ENCODE data around the gene UNC45A. TPM values are rescaled to one million over a fixed set of nuclear protein-coding genes. Genes with fewer than 3 reads are reported as not detected.
A peak's percentile ranks its signal among the peaks of the same experiment; 100 is the strongest.
"Not testable (repeated sequence)": the region's sequence is repeated elsewhere in the genome, so short reads cannot be mapped to it uniquely, and the experiment has no call there.

UNC45A gene
- total RNA-seq, 1 experiment from 2014 or later, result 84.4 TPM

GRCh38 chr15:90928106-90928505 is 7.0 kb upstream of the UNC45A start:
- BruUV-seq (replicated peaks); ATAC-seq; POLR2A ChIA-PET; DNase-seq (ENCODE audit: low read depth, low spot score); intact Hi-C loops (cut with micrococcal nuclease; ENCODE audit: unreplicated experiment); H3K27ac ChIP-seq (ENCODE audit: low read length); H3K9me3 ChIP-seq (ENCODE audit: control insufficient read depth, insufficient read depth, low read depth, low read length); H3K27me3 ChIP-seq (ENCODE audit: control insufficient read depth, insufficient read depth, low read length); H3K36me3 ChIP-seq (ENCODE audit: control insufficient read depth, insufficient read depth, low read length); H3K4me3 ChIP-seq (ENCODE audit: low read depth in 2 of 2, low read length in 2 of 2); in situ Hi-C loops (cut with HindIII; ENCODE audit: low pct_unique_long_range_greater_than_20kb, low sequenced_read_pairs): not testable (repeated sequence)
- CTCF ChIA-PET, result interaction anchor here (0.7 kb wide), 1 partner anchor 18 kb away, joined by 3 read pairs; no protein-coding TSS in a partner anchor
- peaks cover 15% of the 10 kb centered on the region for H3K4me1 ChIP-seq (ENCODE audit: control insufficient read depth, insufficient read depth, low read length)

- TSS peak; percentile 97 for BruUV-seq (replicated peaks)
- peak; percentile 39 for DNase-seq (ENCODE audit: low read depth, low spot score)
- in situ Hi-C loops (cut with HindIII; ENCODE audit: low pct_unique_long_range_greater_than_20kb, low sequenced_read_pairs) (no loop called here), intact Hi-C loops (cut with micrococcal nuclease; ENCODE audit: unreplicated experiment) (no loop called here)
- Histone ChIP-seq H3K9me3 (ENCODE audit: control insufficient read depth, insufficient read depth, low read depth, low read length) (no peaks in the 10 kb centered on the region), H3K36me3 (ENCODE audit: control insufficient read depth, insufficient read depth, low read length) (no peaks in the 10 kb centered on the region; the same call in 1 of the 2 replicates), H3K4me1 (ENCODE audit: control insufficient read depth, insufficient read depth, low read length) (peaks cover 20% of the 10 kb centered on the region), H3K27me3 (ENCODE audit: control insufficient read depth, insufficient read depth, low read length) (no peaks in the 10 kb centered on the region), H3K27ac (ENCODE audit: low read length) (peak overlapping the region; percentile 99), H3K4me3 (ENCODE audit: low read depth in 2 of 2, low read length in 2 of 2) (peak overlapping the region; percentile 52 to 78)
- ChIA-PET CTCF (no interaction called here), POLR2A (interaction anchor here (0.6 to 1.3 kb wide), 3 partner anchors 11 to 40 kb away, joined by 3 to 5 read pairs (median 3); partner anchors contain the start of gene RCCD1)
- ATAC-seq, result no peak
- TF ChIP-seq TCF7L2 (IDR thresholded peaks at IDR 0.05; ENCODE audit: low read depth, low read length), result no peak
- no peak for TF ChIP-seq CTCF (IDR thresholded peaks at IDR 0.05)
- TF ChIP-seq SIN3A (IDR thresholded peaks at IDR 0.05; ENCODE audit: borderline replicate concordance, insufficient read depth, low read depth, low read length), result no peak
- no peak for TF ChIP-seq REST (IDR thresholded peaks at IDR 0.05; ENCODE audit: insufficient read depth in 1 of 2, low read depth in 2 of 2, low read length in 1 of 2)
- no peak for TF ChIP-seq POLR2AphosphoS5 (IDR thresholded peaks at IDR 0.05; ENCODE audit: low read depth, low read length)
Measured at GRCh38 chr15:90929246-90930019, 5.7 kb upstream of the UNC45A start.

Measured in Panc1 (cell line).